ENCODE results near the gene CFAP97D2. TPM values are rescaled to one million over a fixed set of nuclear protein-coding genes. Genes with fewer than 3 reads are reported as not detected.
"Not testable (repeated sequence)": the region's sequence is repeated elsewhere in the genome, so short reads cannot be mapped to it uniquely, and the experiment has no call there.

The CFAP97D2 gene
- total RNA-seq, 1 donor from 2014 or later, result not detected

DNA sequence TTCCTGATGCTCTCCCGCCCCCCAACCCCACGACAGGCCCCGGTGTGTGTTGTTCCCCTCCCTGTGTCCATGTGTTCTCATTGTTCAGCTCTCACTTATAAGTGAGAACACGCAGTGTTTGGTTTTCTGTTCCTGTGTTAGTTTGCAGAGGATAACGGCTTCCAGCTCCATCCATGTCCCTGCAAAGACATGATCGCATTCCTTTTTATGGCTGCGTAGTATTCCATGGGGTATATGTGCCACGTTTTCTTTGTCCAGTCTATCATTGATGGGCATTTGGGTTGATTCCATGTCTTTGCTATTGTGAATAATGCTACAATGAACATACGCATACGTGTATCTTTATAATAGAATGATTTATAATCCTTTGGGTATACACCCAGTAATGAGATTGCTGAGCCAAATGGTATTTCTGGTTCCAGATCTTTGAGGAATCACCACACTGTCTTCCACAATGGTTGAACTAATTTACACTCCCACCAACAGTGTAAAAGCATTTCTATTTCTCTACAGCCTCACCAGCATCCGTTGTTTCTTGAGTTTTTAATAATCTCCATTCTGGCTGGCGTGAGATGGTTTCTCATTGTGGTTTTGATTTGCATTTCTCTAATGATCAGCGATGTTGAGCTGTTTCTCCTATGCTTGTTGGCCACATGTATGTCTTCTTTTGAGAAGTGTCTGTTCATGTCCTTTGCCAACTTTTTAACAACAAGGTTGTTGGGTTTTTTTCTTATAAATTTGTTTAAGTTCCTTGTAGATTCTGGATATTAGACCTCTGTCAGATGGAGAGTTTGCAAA is 20.0 kb upstream of the CFAP97D2 start:
- not testable (repeated sequence) for DNase-seq

DNA sequence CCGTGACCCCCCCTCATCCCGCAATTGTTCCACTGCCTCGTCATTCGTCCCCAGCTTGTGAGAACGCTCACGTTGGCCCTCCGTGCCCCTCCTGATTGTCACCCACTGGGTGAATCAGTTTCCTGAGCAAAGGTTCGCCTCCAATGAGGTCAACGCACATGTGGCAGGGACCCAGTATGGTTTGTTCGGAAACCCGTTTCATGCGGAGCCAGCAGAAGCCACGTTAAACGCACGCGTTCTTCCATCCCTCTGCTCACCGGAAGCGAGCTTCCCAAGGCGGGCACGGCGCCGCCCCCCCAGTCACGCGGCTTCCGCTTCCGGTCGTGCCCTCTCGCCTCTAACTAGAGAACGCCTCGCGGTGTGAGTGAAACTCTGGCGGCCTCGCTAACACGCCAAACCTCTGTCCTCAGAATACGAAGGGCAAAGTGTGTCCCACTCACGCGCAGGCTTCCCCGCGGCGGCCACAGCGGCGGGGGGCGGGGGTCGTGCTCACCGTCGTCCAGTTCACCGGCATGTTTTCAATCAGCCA is 18.0 kb upstream of the CFAP97D2 start:
- peak; percentile 92 for DNase-seq

DNA sequence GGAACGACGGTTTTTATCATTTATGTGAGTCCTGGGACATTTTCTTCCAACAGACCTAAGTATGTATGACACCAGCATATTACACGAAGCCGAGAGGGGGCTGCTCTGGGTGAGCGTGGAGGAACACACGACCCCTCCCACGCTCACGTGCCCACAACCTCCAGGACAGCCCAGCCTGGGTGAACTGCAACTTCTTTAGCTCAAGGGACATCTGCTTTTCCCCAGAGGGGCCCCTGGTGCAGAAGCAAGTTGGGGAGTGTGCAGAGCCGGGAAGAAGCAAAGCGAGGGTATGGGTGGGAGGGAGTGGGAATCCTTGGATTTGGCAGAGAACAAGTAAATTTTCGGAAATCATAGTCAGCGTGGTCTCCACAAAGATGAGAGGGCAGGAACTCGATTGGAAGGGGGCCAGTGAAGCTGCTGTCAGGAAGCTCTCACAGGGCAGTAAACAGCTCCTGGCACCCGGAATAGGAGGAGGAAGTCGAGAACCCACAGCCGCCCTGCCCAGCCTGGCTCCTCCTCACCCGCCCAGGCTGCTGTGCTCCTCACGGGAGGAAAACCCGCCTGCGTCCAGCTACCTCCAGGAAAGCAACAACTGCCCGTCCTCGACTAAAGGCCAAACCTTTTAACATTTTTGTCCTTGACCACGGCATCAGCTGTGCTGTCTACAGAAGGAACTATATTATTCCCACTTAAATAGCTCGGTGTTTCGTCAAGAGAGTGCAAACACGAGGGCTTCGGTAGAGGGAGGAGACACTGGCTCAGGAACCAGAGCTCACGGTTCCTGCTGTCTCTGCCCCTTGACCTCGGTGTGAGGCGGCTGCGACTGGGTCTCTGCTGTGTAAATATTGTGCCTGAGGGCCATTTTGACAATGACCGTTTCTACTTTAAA is 17.2 kb upstream of the CFAP97D2 start:
- DNase-seq, result peak; percentile 67

DNA sequence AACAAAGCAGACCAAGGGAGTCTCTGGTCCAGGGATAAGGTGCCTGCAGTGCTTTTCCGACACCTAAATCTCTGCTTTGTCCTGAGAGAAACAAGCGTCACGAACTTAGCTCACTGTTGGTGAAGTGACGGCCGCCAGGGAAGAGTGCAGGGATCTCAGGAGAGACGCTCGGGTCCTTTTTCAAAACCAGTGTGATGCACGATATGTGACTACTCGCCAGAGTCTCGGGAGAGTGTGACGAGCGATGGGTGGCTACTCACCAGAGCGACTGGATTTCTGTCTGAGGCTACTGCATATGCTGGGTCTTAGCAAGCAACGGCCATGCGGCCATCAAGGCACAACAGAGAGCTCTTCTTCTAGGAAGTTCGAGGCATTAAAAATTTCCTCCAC is 16.5 kb upstream of the CFAP97D2 start:
- no peak for DNase-seq

DNA sequence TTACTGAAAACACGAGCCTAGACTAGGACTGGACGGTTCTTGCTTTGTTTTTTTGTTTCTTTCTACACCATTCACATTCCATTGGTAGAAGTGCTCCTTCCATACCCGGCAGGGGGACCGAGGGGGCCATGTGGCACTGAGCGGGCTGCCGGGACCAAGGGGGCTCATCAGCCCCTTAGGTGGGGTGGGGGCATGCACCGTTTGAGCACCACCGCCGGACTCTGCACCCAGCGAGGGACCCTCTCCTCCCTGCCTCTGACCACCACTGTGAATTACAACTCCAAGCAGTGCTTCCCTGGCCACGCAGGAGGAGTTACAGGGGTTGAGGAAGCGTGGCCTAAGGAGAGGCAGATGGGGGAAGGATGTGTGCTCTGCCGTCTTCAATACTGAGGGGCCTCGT is 15.0 kb upstream of the CFAP97D2 start:
- no peak for DNase-seq

DNA sequence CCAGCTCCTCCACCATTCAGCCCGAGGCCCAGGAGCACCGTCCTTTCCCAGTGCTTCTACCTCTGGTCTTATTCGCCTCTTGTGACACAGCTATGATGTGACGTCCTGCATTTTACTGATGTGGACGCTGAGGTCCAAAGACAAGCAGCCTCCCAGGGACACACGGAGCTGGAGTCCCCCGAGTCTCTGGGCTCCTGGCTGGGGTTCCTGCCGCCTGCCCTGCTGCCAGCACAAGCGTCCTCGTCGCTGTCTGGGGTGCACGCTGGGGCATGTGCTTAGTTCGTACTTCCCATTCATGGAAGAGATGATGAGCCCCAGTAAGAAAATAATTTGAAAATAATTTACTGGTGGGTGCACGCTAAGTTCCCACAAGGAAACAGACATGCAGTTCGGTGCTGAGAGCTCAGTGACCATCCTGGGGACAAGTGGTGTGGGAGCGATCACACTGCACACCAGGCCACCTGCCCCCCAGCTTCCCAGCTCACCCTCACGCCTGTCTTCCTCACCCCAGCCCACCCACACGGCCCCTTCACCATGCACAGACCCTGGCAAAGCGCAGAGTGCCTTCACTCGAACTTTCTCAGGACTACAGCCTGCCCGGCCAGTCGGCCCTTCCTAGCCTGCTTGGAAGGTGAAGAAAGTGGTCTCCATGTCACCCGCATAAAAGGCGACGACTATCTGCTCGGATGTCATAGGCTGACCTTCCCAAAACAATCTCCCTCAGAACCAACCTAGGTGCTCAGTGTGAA is 14.2 kb upstream of the CFAP97D2 start:
- no peak for DNase-seq

DNA sequence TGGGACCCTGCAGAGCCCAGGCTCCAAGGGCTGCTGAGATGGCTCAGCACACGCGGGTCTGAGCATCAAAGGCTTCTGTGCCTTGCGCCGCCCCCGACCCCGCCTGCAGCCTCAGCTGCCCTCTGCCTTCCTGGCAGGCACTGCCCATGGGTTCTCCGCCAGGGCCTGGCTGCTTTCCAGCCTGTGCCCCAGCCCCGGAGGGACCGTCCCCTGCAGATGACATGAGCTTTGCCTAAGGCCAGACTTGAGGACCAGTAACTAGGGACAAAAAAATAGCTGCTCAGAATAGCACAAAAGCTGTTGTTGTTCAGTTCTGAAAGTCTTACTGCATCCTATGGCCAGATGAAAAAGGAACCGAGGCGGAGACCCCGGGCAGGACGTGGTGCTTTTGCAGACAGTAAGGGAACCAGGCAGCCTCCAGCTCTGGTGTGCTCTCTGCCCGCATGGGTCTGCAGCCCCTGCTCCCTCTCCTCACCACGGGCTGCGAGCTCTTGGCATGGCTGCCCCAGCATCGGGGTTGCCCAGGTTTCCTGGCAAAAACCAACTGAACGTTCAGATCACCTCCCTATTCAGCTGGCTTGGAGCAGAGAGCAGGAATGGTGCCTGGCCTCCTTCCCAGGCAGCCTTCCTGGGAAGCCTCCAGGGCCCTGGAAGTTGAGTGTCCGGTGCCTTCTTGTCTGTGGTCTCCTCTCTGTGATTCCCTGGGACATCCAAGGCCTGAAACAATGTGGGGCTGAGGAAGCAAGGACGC is 12.5 kb upstream of the CFAP97D2 start:
- DNase-seq, result no peak

DNA sequence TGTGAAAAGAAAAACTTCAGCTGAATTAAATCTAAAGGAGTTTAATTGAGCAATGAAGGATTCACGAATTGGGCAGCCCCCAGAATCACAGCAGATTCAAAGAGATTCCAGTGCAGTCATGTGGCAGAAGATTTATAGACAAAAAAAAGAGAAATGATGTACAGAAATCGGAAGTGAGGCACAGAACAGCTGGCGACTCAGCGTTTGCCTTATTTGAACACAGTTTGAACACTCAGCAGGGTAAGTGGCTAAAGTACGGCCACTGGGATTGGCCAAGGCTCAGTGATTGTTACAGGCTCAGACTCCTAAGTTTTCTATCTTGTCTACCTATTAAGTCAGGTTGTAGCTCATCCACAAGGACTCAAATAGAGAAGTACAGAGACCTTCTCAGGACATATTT is 11.6 kb upstream of the CFAP97D2 start:
- no peak for DNase-seq

DNA sequence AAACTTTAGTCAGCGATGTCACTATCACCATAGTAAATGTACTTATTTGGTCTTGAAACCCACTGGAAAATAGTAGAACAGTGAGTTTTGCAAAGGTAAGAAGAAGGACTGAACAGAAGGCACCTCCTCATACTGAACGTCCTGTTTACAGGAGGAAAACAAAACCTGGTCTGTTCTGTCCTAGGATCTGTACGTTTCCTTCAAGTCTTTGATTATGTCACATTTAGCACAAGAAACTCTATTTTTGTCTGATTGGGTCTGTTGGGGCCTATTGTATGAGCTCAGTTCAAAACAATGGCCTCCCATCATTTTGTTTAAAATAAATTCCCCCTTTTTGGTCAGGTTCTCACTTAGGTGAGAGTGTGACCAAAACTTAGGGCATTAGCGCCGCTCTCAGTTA is 11.2 kb upstream of the CFAP97D2 start:
- DNase-seq, result no peak

DNA sequence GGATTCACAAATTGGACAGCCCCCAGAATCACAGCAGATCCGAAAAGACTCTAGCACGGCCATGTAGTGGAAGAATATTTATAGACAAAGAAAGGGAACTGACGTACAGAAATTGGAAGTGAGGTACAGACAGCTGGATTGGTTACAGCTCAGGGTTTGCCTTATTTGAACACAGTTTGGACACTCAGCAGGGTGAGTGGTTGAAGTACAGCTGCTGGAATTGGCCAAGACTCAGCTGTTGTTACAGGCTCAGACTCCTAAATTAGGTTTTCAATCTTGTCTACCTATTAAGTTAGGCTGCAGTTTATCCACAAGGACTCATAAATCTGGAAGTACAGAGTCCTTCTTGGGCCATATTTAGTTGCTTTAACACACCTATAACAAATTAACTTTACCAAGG is 5.8 kb upstream of the CFAP97D2 start:
- no peak for DNase-seq

DNA sequence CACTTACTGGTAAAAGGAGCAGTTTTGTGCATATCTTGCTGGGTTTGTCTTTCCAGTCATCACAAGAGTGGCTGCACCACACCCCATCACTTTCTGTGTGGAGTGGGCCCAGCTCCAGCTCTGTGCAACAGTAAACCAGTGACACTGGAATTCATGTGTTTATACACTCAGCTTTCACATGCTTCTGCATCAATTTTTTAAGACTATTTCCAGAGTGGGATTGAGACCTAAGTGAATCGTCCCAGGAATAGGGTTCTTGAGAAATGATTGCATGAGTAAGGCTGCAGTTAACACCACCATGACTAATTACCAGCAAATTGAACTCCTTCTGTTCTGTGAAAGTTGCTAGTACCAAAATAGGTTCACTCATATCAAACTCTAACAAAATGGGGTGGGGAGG is 5.3 kb upstream of the CFAP97D2 start:
- no peak for DNase-seq

DNA sequence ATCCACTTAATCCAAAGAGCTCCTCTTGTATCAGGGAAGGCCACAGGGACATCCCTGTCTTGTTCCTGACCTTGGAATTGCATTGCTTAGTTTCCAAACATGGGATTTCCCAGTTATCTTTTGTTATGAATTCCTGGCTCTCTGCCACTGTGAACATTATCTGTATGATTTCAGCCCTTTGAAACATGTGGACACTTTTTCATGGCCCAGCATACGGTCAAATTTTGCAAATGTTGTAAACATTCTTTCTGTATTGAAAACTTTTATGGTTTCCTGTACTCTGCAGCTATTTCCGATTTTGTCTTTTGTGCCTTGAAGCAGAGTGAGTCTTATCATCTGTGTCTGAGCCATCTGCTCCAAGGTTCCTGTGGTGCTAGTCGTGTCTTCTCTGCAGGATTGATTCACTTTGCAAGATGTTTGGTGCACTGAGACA is 4.5 kb upstream of the CFAP97D2 start:
- peak; percentile 74 for DNase-seq

DNA sequence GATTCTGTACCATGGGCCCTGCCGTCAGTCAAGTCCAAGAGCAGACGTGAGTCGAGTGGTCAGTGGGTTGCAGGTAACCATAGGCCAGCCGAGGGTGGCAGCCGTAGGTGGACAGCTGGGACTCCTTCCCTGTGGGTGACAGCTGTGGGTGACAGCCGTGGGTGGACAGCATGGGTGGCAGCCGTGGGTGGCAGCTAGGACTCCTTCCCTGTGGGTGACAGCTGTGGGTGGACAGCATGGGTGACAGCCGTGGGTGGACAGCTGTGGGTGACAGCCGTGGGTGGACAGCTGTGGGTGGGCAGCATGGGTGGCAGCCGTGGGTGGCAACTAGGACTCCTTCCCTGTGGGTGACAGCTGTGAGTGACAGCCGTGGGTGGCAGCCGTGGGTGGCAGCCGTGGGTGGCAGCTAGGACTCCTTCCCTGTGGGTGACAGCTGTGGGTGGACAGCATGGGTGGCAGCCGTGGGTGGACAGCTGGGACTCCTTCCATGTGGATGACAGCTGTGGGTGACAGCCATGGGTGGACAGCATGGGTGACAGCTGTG is 2.6 kb upstream of the CFAP97D2 start:
- DNase-seq, result not testable (repeated sequence)

DNA sequence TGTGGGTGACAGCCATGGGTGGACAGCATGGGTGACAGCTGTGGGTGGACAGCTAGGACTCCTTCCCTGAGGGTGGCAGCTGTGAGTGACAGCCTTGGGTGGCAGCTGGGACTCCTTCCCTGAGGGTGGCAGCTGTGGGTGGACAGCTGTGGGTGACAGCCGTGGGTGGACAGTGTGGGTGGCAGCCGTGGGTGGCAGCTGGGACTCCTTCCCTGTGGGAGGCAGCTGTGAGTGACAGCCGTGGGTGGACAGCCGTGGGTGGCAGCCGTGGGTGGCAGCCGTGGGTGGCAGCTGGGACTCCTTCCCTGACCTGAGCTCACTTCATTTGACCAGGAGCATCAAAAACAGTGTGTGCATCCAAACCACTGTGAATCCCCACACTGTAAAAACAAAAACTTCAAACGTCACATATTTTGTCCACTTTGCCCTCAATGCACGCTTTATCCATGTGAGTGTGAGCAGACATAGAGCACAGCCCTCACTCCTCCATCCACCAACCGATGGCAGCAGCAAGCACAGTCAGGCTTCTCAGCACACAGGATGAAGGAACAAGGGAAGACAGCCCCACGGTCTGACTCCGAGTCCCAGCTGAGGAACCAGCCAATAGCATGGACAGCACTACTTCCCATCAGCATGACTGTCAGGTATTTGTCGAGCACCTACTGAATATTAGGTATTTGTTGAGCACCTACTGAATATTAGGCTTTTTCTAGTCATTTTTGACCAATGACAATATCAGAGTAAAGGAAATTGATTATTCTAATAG is 1.6 kb upstream of the CFAP97D2 start:
- DNase-seq, result no peak

DNA sequence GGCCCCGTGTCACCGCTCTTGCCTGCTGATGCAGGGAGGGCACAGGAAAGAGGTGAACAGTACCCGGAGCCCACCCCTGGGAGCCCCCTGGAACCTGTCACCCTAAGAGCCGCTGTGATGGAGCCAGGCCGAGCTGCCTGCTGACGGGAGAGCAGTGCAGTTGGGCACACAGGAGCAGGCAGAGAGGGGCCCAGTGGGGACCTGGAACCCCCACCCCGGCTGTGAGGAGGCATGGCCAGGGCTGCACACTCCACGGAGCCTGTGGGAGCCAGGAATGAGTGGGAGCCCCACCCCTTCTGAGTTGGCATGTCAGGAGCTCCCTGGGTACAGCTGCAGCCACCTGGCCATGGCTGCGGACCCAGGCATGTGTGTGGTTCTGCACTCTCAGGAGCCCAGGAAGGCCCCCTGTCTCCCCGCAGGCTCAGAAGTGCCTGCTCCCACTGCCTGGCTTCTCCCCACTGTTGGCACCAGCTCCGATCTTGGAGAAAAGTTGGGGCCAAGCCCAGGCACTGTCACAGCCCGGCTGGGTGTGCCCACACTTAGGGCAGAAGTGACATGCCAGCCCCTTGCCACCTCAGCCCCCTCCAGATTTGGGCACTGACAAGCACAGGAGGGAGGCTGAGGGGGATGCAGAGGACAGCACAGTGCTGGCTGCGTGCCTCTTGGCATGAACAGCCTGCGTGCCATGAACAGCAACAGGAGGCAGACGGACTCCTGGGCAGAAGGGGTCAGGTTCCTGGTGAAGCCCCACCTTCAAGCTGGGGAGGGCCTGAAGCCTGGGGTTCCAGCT is 6.3 kb downstream of the CFAP97D2 start:
- no peak for DNase-seq

DNA sequence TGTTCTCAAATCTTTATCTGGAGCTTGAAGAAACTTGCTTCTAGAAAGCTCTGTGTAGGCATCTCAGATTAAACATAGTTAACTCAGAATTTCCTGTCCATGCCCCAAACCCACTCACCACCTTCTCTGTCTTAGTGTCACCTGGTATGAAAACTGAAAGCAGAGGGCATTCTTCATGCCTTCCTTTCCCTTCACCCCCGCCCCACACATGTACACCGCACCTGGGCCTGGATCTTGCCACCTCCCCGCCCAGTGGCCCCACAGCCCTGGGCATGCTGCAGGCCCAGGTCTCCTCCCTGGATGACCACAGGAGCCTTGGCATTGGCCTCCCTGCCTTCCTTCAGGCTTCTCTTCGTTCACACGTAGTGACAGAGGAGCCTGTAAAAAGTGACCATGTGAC is 15.8 kb downstream of the CFAP97D2 start:
- no peak for DNase-seq

DNA sequence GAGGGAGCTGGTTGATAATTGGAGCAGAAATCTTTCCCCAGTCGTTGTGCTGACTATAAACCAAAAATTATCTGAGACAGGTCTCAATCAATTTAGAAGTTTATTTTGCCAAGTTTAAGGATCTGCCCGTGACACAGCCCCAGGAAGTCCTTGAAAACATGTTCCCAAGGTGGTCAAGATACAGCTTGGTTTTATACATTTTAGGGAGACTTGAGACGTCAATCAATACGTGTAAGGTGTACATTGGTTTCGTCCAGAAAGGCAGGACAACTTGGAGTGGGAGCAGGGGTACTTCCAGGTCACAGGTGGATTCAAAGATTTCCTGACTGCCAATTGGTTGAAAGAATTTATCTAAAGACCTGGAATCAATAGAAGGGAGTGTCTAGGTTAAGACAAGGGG is 17.6 kb downstream of the CFAP97D2 start:
- DNase-seq, result no peak

DNA sequence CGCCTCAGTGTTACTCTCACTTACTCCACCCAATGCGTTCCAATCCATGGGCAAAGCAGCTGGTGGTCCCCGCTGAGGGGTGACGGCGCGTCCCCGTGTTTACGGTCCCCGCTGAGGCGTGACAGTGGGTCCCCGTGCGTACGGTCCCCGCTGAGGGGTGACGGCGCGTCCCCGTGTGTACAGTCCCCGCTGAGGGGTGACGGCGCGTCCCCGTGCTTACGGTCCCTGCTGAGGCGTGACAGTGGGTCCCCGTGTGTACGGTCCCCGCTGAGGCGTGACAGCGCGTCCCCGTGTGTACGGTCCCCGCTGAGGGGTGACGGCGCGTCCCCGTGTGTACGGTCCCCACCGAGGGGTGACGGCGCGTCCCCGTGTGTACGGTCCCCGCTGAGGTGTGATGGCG is 19.5 kb downstream of the CFAP97D2 start:
- DNase-seq, result no peak

DNA sequence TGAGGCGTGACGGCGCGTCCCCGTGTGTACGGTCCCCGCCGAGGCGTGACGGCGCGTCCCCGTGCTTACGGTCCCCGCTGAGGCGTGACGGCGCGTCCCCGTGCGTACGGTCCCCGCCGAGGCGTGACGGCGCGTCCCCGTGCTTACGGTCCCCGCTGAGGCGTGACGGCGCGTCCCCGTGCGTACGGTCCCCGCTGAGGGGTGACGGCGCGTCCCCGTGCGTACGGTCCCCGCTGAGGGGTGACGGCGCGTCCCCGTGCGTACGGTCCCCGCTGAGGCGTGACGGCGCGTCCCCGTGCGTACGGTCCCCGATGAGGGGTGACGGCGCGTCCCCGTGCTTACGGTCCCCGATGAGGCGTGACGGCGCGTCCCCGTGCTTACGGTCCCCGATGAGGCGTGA is 20.5 kb downstream of the CFAP97D2 start:
- DNase-seq, result not testable (repeated sequence)

DNA sequence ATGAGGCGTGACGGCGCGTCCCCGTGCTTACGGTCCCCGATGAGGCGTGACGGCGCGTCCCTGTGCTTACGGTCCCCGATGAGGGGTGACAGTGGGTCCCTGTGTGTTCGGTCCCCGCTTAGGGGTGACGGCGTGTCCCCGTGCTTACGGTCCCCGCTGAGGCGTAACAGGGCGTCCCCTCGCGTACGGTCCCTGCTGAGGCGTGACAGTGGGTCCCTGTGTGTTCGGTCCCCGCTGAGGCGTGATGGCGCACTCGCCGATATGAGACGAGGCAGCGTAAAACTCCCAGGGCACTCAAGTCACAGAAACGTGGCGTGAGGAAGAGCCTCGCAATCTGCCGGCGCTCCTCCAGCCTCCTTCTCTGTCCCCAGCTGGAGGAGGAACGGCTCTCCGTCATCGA is 20.9 kb downstream of the CFAP97D2 start:
- no peak for DNase-seq
